Measurements from ENCODE around the gene PPP1R13B.

PPP1R13B gene

DNA sequence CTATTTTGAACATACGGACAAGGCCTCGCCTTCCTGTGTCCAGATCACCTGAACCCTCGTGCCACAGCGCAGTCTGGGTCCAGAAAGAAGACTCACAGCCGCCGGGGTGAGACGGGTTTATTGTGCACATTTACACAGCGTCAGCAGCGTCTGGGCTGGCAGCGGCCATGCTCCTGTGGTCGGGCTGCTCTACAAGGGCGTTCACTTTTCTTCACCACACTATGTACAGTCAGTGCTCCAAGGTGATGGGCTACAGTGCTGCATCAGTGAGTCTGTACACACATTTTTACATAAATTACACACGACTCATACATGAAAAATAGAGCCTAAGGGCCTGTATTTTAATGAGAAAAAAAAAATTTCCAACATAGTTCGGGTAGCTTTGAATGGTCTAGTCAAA, 113.7 kb downstream of the PPP1R13B start:
- no peak overlapping the region for H3K4me3 ChIP-seq
- DNase-seq (ENCODE audit: low spot score), result no peak
- no peak for TF ChIP-seq CTCF (IDR thresholded peaks at IDR 0.05)
- no peak overlapping the region for H3K27ac ChIP-seq

DNA sequence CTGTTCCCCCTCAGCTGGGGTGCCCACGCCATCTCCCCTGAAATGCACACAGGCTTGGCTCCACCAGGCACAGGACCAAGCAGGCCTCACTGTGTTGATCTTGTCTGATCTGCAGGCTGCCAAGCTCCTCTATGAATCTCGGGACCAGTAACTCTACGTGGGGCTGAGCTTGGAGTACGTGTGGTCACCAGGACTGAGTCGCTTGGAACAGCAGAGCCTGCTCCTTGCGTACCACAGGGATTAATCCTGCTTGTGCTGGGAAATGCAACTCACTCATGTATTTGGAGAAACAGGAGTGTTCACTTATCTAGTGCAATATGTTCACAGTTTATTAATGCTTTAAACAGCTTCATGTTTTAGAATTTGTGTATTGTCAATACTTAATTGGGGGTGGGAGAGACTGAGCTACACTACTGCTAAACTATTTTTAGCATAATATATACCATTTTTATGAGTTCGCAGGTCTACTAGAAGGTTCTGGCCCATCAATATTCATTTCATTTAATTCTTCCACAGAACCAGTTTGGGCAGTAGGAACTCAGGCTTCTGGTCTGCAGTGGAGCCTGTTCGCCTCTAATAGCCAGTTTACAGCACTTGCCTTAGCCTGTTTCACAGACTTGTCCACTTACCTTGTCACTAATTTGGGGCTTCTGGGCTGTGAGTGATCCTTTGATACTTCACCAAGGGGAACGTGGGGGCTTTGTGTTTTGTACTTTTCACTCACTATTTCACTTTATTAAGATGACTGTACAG, 114.3 kb downstream of the PPP1R13B start:
- no peak for TF ChIP-seq CTCF (IDR thresholded peaks at IDR 0.05)
- Histone ChIP-seq H3K27ac (no peak overlapping the region), H3K4me3 (no peak overlapping the region)
- no peak for DNase-seq (ENCODE audit: low spot score)

DNA sequence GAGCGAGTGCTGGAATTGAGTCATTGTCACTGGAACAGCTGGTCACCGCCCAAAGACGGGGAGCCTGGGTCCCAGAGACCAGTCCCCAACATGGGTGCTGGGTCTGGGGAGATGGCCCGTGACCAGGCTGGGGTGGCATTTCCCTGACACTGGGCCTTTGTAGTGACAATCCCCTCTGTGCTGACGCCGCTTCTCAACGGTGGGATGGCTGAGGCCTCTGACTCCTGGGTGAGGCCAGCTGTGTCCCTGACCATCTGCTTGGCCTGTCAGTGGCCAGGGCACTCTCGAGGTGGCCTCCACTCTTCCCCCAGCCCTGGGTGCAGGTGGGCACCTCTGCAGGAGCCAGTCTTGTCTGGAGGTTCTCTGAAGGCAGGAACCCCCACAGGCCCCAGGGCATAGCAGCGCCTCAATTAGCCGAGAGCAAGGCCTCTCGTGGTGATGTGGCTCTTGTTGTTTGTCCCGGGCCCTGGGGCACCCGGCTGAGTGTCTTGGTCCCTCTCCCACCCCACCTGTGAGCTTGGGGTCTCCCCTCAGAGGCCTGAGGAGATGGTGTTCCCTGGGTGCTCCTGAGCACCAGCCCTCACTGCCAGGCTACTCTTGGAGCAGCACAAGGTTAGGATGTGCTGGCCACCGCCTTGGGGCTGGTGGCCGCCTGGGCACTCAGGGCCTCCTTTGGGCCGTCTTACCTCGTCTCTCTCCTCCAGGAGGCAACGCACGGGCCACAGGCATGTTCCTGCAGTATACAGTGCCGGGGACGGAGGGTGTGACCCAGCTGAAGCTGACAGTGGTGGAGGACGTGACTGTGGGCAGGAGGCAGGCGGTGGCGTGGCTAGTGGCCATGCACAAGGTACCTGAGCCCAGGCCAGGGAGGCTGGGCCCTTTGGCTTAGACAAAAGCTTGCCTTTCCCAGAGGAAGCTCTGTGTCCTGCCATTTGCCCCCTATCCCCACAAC, 115.2 kb downstream of the PPP1R13B start:
- no peak overlapping the region for H3K27ac ChIP-seq
- no peak for DNase-seq (ENCODE audit: low spot score)
- TF ChIP-seq CTCF (IDR thresholded peaks at IDR 0.05), result no peak
- no peak overlapping the region for H3K4me3 ChIP-seq

DNA sequence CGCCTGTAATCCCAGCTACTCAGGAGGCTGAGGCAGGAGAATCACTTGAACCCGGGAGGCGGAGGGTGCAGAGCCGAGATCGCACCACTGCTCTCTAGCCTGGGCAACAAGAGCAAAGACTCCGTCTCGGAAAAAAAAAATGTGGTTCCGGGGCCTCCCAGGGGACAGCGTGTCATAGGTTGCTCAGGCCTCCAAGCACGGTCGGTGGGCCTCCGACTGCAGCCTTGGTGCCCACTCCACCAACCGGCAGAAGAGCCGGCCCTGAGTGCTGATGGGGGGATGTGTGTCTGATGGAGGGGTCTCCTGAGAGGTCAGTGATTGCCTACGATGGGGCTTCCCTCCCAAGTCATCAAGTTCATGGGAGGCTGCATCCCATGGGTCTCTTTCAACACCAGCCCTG, 115.9 kb downstream of the PPP1R13B start:
- no peak for DNase-seq (ENCODE audit: low spot score)
- no peak for TF ChIP-seq CTCF (IDR thresholded peaks at IDR 0.05)

GRCh38 chr14:103730490-103731035, 116.8 kb downstream of the PPP1R13B start:
- no peak overlapping the region for H3K27ac ChIP-seq
- no peak for DNase-seq (ENCODE audit: low spot score)
- no peak for TF ChIP-seq CTCF (IDR thresholded peaks at IDR 0.05)
- H3K4me3 ChIP-seq, result no peak overlapping the region

More for the DNA sequence above, 115.9 kb downstream of the PPP1R13B start:
- no peak overlapping the region for H3K27ac ChIP-seq
- no peak overlapping the region for H3K4me3 ChIP-seq

- no peak for DNase-seq (ENCODE audit: low spot score)
- Histone ChIP-seq H3K27ac (no peak overlapping the region), H3K4me3 (no peak overlapping the region)
- TF ChIP-seq CTCF (IDR thresholded peaks at IDR 0.05), result no peak
Observed at GRCh38 chr14:103729496-103730448, 117.6 kb downstream of the PPP1R13B start.

Data from coronary artery (tissue), 2 donors.